Activated CD4-positive, alpha-beta T cell treated with anti-CD3 and anti-CD28 coated beads, Interleukin-2, amount 10 ng/mL, durations not matched to agents 7 days and 5 days (primary cell): Measurements from ENCODE around the gene TLE4. TPM values are rescaled to one million over a fixed set of nuclear protein-coding genes. Genes with fewer than 3 reads are reported as not detected.
"Not testable (repeated sequence)": the region's sequence is repeated elsewhere in the genome, so short reads cannot be mapped to it uniquely, and the experiment has no call there.

Experiments used
- CTCF ChIA-PET: fragments of 350-600 bp; sonication (Branson Sonifier 250); formaldehyde crosslinking; loops from one replicate; lab custom pipeline; 2021; ENCODE audit warnings: antibody characterized with exemption; lab: Charles Lee
- POLR2A ChIA-PET: fragments of 350-600 bp; sonication (Branson Sonifier 250); formaldehyde crosslinking; loops from one replicate; lab custom pipeline; 2021; ENCODE audit warnings: antibody characterized with exemption; lab: Charles Lee
- DNase-seq: peaks from one replicate; pipeline ENCODE4 v3.0.0-alpha.2; 2020
- H3K27ac Mint-ChIP-seq: one replicate; pipeline ENCODE4 v1.8.0; 2021; ENCODE audit warnings: mild to moderate bottlenecking, moderate library complexity, mixed read lengths
- H3K27me3 Mint-ChIP-seq: one replicate; pipeline ENCODE4 v1.8.0; 2021; ENCODE audit warnings: mixed read lengths
- H3K36me3 Mint-ChIP-seq: one replicate; pipeline ENCODE4 v1.8.0; 2021; ENCODE audit warnings: low read depth, mixed read lengths
- H3K4me1 Mint-ChIP-seq: one replicate; pipeline ENCODE4 v1.8.0; 2021; ENCODE audit warnings: mixed read lengths
- H3K4me3 Mint-ChIP-seq: one replicate; pipeline ENCODE4 v1.8.0; 2021; ENCODE audit warnings: mild to moderate bottlenecking, moderate library complexity, mixed read lengths
- H3K9me3 Mint-ChIP-seq: one replicate; pipeline ENCODE4 v1.8.0; 2021; ENCODE audit warnings: mixed read lengths
- total RNA-seq, 2 experiments: library from RNA; stranded (reverse); gene quantifications; one replicate each; pipeline ENCODE4 v1.2.3, GENCODE V29; 2021

Gene TLE4
- total RNA-seq, 2 experiments from 2014 or later, result 38.0 to 38.4 TPM

DNA sequence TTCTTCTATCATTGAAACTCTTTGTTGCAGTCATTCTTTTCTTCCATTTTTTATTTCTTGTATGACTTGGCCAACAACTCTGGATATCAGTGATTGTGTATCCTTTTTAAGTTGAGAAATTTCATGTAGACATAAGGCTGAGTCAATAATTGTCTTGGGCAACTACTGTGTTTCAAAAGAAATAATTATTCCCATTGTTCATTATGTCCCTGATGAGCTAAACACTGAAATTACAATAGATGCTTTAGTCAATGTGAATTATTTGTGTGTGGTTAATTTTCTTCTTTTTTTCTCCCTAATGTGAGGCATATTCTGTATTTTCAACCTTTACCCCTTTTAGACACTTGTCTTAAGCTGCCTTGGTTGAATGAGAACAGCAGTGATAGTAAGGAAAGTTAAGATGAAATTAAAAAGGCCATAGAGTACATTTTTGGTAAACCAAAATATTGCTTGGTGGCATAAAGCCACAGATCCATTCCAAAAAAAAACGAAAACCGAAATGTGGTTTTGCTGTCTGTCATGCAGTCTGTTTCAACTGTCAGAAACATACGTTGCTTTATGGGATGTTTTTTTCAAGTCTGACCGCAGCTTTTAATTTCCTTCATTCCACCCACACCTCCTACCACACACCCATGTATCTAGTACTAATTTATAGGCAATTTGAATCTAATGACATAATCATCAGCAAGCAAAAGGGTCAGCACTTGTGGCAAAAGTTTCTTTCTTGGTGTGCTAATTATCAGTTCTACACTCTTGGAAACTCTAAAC, 21.1 kb downstream of the TLE4 start:
- Mint-ChIP-seq H3K27me3 (peaks cover 18% of the 10 kb centered on the region), H3K27ac (no peak overlapping the region), H3K4me3 (peak overlapping the region; percentile 14), H3K4me1 (peaks cover 46% of the 10 kb centered on the region), H3K9me3 (no peaks in the 10 kb centered on the region), H3K36me3 (peaks cover 46% of the 10 kb centered on the region)
- DNase-seq, result peak; percentile 41
- CTCF ChIA-PET, result no interaction called here
- POLR2A ChIA-PET, result no interaction called here

DNA sequence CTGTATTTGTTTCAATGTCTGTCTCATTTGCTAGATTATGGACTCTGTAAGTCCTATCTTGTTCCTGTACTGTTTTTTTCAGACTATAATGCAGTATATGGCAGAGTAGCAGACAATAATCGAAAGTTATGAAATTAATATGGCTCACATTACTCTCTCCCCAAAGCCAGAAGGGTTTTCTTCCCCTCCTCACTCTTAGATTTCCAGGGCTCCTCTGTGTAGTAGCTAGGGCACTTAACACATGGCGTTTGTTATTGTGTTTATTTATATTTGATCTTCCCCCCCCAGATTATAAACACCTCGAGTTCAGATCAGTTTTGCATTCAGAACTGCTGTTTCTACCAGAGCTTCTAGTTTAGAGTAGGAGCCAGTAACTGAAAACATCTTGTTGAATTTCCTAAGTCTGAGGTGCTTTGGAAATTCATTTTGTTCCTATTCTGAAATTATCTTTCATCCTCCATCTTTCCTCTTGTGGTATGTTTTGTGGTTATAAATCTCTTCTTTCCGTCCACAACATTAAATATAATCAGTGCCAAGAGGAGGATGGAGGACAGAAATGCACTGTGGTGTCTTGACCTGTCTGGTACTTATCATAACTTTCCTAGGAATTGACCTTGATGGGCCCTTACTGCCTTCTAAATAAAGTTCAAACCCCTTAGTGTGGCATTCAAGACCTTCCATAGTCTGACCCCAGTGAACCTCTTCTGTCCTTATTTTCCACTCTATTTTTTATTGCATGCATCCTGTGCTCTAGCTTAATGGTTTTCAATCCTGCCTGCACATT, 27.0 kb downstream of the TLE4 start:
- Mint-ChIP-seq H3K27ac (no peak overlapping the region), H3K9me3 (peaks cover 3% of the 10 kb centered on the region), H3K36me3 (peaks cover 43% of the 10 kb centered on the region), H3K4me1 (peaks cover 38% of the 10 kb centered on the region), H3K27me3 (no peaks in the 10 kb centered on the region), H3K4me3 (no peak overlapping the region)
- POLR2A ChIA-PET, result no interaction called here
- no peak for DNase-seq
- CTCF ChIA-PET, result no interaction called here

GRCh38 chr9:79600466-79600865, 28.7 kb downstream of the TLE4 start:
- DNase-seq, result no peak
- Mint-ChIP-seq H3K36me3 (peaks cover 33% of the 10 kb centered on the region), H3K9me3 (peaks cover 3% of the 10 kb centered on the region), H3K4me3 (no peak overlapping the region), H3K4me1 (peaks cover 25% of the 10 kb centered on the region), H3K27me3 (no peaks in the 10 kb centered on the region), H3K27ac (no peak overlapping the region)
- POLR2A ChIA-PET, result no interaction called here
- CTCF ChIA-PET, result no interaction called here

GRCh38 chr9:79603222-79603920, 31.6 kb downstream of the TLE4 start:
- Mint-ChIP-seq H3K9me3 (peaks cover 10% of the 10 kb centered on the region), H3K36me3 (peaks cover 30% of the 10 kb centered on the region), H3K27me3 (no peaks in the 10 kb centered on the region), H3K4me3 (no peak overlapping the region), H3K4me1 (peaks cover 17% of the 10 kb centered on the region), H3K27ac (no peak overlapping the region)
- POLR2A ChIA-PET, result no interaction called here
- no peak for DNase-seq
- CTCF ChIA-PET, result interaction anchor here (0.9 to 1.6 kb wide), 2 partner anchors 16 to 17 kb away, joined by 3 to 5 read pairs; no protein-coding TSS in a partner anchor

GRCh38 chr9:79604149-79604548, 32.4 kb downstream of the TLE4 start:
- H3K36me3 Mint-ChIP-seq, result peaks cover 30% of the 10 kb centered on the region
- no peaks in the 10 kb centered on the region for H3K27me3 Mint-ChIP-seq
- ChIA-PET CTCF (interaction anchor here (0.9 to 1.6 kb wide), 4 partner anchors 10 to 20 kb away, joined by 3 to 5 read pairs (median 3); no protein-coding TSS in a partner anchor), POLR2A (no interaction called here)
- no peak for DNase-seq
- H3K4me1 Mint-ChIP-seq, result peaks cover 11% of the 10 kb centered on the region
- peaks cover 10% of the 10 kb centered on the region for H3K9me3 Mint-ChIP-seq
- no peak overlapping the region for H3K27ac Mint-ChIP-seq
- no peak overlapping the region for H3K4me3 Mint-ChIP-seq

- ChIA-PET CTCF (interaction anchor here (1.0 to 1.4 kb wide), 3 partner anchors 9 to 20 kb away, joined by 3 read pairs; no protein-coding TSS in a partner anchor), POLR2A (no interaction called here)
- H3K4me1 Mint-ChIP-seq, result peaks cover 11% of the 10 kb centered on the region
- DNase-seq, result no peak
- no peak overlapping the region for H3K27ac Mint-ChIP-seq
- H3K36me3 Mint-ChIP-seq, result peaks cover 31% of the 10 kb centered on the region
- H3K4me3 Mint-ChIP-seq, result no peak overlapping the region
- no peaks in the 10 kb centered on the region for H3K27me3 Mint-ChIP-seq
- peaks cover 10% of the 10 kb centered on the region for H3K9me3 Mint-ChIP-seq
Measured at GRCh38 chr9:79604921-79605562, 33.3 kb downstream of the TLE4 start.

DNA sequence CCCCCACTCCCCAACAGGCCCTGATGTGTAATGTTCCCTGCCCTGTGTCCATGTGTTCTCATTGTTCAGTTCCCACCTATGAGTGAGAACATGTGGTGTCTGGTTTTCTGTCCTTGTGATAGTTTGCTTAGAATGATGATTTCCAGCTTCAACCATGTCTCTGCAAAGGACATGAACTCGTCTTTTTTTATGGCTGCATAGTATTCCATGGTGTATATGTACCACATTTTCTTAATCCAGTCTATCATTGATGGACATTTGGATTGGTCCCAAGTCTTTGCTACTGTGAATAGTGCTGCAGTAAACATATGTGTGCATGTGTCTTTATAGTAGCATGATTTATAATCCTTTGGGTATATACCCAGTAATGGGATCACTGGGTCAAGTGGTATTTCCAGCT, 34.8 kb downstream of the TLE4 start:
- H3K4me1 Mint-ChIP-seq, H3K4me3 Mint-ChIP-seq, H3K27ac Mint-ChIP-seq, H3K9me3 Mint-ChIP-seq, DNase-seq, H3K27me3 Mint-ChIP-seq, POLR2A ChIA-PET: not testable (repeated sequence)
- CTCF ChIA-PET, result interaction anchor here (0.6 to 1.0 kb wide), 3 partner anchors 10 to 253 kb away, joined by 3 read pairs; no protein-coding TSS in a partner anchor
- H3K36me3 Mint-ChIP-seq, result peaks cover 29% of the 10 kb centered on the region

GRCh38 chr9:79609468-79610018, 37.8 kb downstream of the TLE4 start:
- POLR2A ChIA-PET, result no interaction called here
- Mint-ChIP-seq H3K27ac (no peak overlapping the region), H3K4me3 (no peak overlapping the region), H3K36me3 (peaks cover 17% of the 10 kb centered on the region), H3K9me3 (peaks cover 7% of the 10 kb centered on the region), H3K27me3 (no peaks in the 10 kb centered on the region), H3K4me1 (no peaks in the 10 kb centered on the region)
- DNase-seq, result no peak
- CTCF ChIA-PET, result no interaction called here

GRCh38 chr9:79610019-79610631, 38.4 kb downstream of the TLE4 start:
- Mint-ChIP-seq H3K4me1 (no peaks in the 10 kb centered on the region), H3K36me3 (peaks cover 23% of the 10 kb centered on the region), H3K4me3 (no peak overlapping the region), H3K27me3 (no peaks in the 10 kb centered on the region), H3K9me3 (peaks cover 7% of the 10 kb centered on the region), H3K27ac (no peak overlapping the region)
- POLR2A ChIA-PET, result no interaction called here
- no peak for DNase-seq
- CTCF ChIA-PET, result no interaction called here

GRCh38 chr9:79610791-79611614, 39.2 kb downstream of the TLE4 start:
- Mint-ChIP-seq H3K27me3 (no peaks in the 10 kb centered on the region), H3K4me3 (no peak overlapping the region), H3K36me3 (peaks cover 23% of the 10 kb centered on the region), H3K9me3 (peaks cover 7% of the 10 kb centered on the region), H3K27ac (no peak overlapping the region), H3K4me1 (no peaks in the 10 kb centered on the region)
- no peak for DNase-seq
- CTCF ChIA-PET, result interaction anchor here (1.0 kb wide), 1 partner anchor 9 kb away, joined by 3 read pairs; no protein-coding TSS in a partner anchor
- POLR2A ChIA-PET, result no interaction called here

DNA sequence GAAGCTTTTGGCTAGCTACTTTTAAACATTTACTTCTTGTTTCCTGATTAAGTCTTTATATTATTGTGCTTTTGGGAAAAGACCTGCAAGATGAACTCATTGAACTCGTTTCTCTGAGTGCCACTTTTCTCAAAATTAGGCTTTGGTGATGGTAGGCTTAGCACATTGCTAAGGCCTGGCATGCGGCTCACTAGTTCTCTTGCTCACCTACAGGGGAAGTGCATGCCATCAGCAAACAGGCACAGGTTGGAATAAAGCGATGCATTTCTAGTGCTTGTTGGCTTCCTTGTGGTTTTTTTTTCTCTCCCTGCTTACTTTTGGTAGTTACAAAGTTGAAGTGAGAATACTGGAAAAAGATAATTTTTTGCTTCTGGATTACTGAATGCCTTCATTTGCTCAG, 41.4 kb downstream of the TLE4 start:
- H3K4me3 Mint-ChIP-seq, result no peak overlapping the region
- CTCF ChIA-PET, result no interaction called here
- H3K4me1 Mint-ChIP-seq, result no peaks in the 10 kb centered on the region
- no peaks in the 10 kb centered on the region for H3K9me3 Mint-ChIP-seq
- DNase-seq, result no peak
- H3K27me3 Mint-ChIP-seq, result no peaks in the 10 kb centered on the region
- POLR2A ChIA-PET, result no interaction called here
- H3K27ac Mint-ChIP-seq, result no peak overlapping the region
- peaks cover 13% of the 10 kb centered on the region for H3K36me3 Mint-ChIP-seq
